ENCODE data around the gene FMN2.

FMN2 gene

GRCh38 chr1:240495601-240496000 lies 403.9 kb downstream of the FMN2 start:
- no peak overlapping the region for H3K4ac ChIP-seq (ENCODE audit: low read depth, low read length)
- H2AK5ac ChIP-seq (ENCODE audit: low read length) = no peak overlapping the region
- no peak overlapping the region for H2BK120ac ChIP-seq (ENCODE audit: low read depth, low read length)
- H3K79me2 ChIP-seq (ENCODE audit: control insufficient read depth, insufficient read depth, low read length) = no peaks in the 10 kb centered on the region
- no peaks in the 10 kb centered on the region for H3K4me1 ChIP-seq (ENCODE audit: control insufficient read depth, low read depth, low read length)
- H3K56ac ChIP-seq (ENCODE audit: low read length) = no peak overlapping the region
- DNase-seq = no peak
- H3K4me3 ChIP-seq (ENCODE audit: low read length) = no peak overlapping the region
- no peak overlapping the region for H3K4me2 ChIP-seq (ENCODE audit: low read length)
- H2BK15ac ChIP-seq (replicated peaks; ENCODE audit: low read depth) = no peak overlapping the region
- no peaks in the 10 kb centered on the region for H3K36me3 ChIP-seq (ENCODE audit: control insufficient read depth, insufficient read depth, low read length)
- H4K8ac ChIP-seq (ENCODE audit: low read depth, low read length) = no peak overlapping the region
- no peak overlapping the region for H3K27ac ChIP-seq (ENCODE audit: low read depth, low read length)
- H3K18ac ChIP-seq (ENCODE audit: low read length) = no peak overlapping the region
- no peak overlapping the region for H3K9ac ChIP-seq (ENCODE audit: low read length)
- H3K23ac ChIP-seq (ENCODE audit: low read length) = no peak overlapping the region
- no peaks in the 10 kb centered on the region for H3K79me1 ChIP-seq (ENCODE audit: low read length)
- no peak overlapping the region for H4K5ac ChIP-seq (ENCODE audit: low read length)
- no peak overlapping the region for H2BK5ac ChIP-seq (ENCODE audit: low read length)
- WGBS (ENCODE audit: extremely low coverage, insufficient coverage, low lambda C conversion rate) = no CpG with 5 or more reads among the region's 4 CpGs
- H3K27me3 ChIP-seq (ENCODE audit: insufficient read depth, low read length, poor library complexity) = no peaks in the 10 kb centered on the region

GRCh38 chr1:240496356-240496755 lies 404.7 kb downstream of the FMN2 start:
- H2BK5ac ChIP-seq (ENCODE audit: low read length) = no peak overlapping the region
- H3K4me1 ChIP-seq (ENCODE audit: control insufficient read depth, low read depth, low read length) = no peaks in the 10 kb centered on the region
- H3K79me2 ChIP-seq (ENCODE audit: control insufficient read depth, insufficient read depth, low read length) = no peaks in the 10 kb centered on the region
- no peak overlapping the region for H2BK15ac ChIP-seq (replicated peaks; ENCODE audit: low read depth)
- H3K9ac ChIP-seq (ENCODE audit: low read length) = no peak overlapping the region
- H3K36me3 ChIP-seq (ENCODE audit: control insufficient read depth, insufficient read depth, low read length) = no peaks in the 10 kb centered on the region
- no CpG with 5 or more reads among the region's 7 CpGs for WGBS (ENCODE audit: extremely low coverage, insufficient coverage, low lambda C conversion rate)
- H3K4me3 ChIP-seq (ENCODE audit: low read length) = no peak overlapping the region
- H3K23ac ChIP-seq (ENCODE audit: low read length) = no peak overlapping the region
- DNase-seq = no peak
- no peak overlapping the region for H4K5ac ChIP-seq (ENCODE audit: low read length)
- no peak overlapping the region for H3K4me2 ChIP-seq (ENCODE audit: low read length)
- H2BK120ac ChIP-seq (ENCODE audit: low read depth, low read length) = no peak overlapping the region
- H3K56ac ChIP-seq (ENCODE audit: low read length) = no peak overlapping the region
- H3K79me1 ChIP-seq (ENCODE audit: low read length) = no peaks in the 10 kb centered on the region
- H3K27me3 ChIP-seq (ENCODE audit: insufficient read depth, low read length, poor library complexity) = no peaks in the 10 kb centered on the region
- H4K8ac ChIP-seq (ENCODE audit: low read depth, low read length) = no peak overlapping the region
- H3K4ac ChIP-seq (ENCODE audit: low read depth, low read length) = no peak overlapping the region
- no peak overlapping the region for H2AK5ac ChIP-seq (ENCODE audit: low read length)
- no peak overlapping the region for H3K18ac ChIP-seq (ENCODE audit: low read length)
- H3K27ac ChIP-seq (ENCODE audit: low read depth, low read length) = no peak overlapping the region

DNA sequence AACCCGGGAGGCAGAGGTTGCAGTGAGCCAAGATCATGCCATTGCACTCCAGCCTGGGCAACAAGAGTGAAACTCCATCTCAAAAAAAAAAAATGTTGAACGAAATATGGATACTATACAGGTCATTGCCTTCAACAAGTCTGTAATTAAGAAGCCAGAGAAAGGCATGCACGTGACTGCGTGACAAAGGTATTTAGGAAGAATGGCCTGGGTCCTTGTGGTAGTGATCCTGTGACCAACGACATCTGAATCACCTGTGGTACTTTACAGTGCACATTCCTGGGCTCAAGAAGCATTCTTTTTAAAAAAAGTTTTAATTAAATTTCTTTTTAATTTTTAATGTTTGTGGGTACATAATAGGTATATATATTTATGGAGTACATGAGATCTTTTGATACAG lies 405.3 kb downstream of the FMN2 start:
- Histone ChIP-seq H3K79me1 (ENCODE audit: low read length) (no peaks in the 10 kb centered on the region), H3K9ac (ENCODE audit: low read length) (no peak overlapping the region), H4K5ac (ENCODE audit: low read length) (no peak overlapping the region), H3K27ac (ENCODE audit: low read depth, low read length) (no peak overlapping the region), H2AK5ac (ENCODE audit: low read length) (no peak overlapping the region), H3K23ac (ENCODE audit: low read length) (no peak overlapping the region), H2BK120ac (ENCODE audit: low read depth, low read length) (no peak overlapping the region), H3K4ac (ENCODE audit: low read depth, low read length) (no peak overlapping the region), H4K8ac (ENCODE audit: low read depth, low read length) (no peak overlapping the region), H3K18ac (ENCODE audit: low read length) (no peak overlapping the region), H3K27me3 (ENCODE audit: insufficient read depth, low read length, poor library complexity) (no peaks in the 10 kb centered on the region), H3K4me2 (ENCODE audit: low read length) (no peak overlapping the region), H3K4me3 (ENCODE audit: low read length) (no peak overlapping the region), H2BK5ac (ENCODE audit: low read length) (no peak overlapping the region), H3K79me2 (ENCODE audit: control insufficient read depth, insufficient read depth, low read length) (no peaks in the 10 kb centered on the region), H3K4me1 (ENCODE audit: control insufficient read depth, low read depth, low read length) (no peaks in the 10 kb centered on the region), H3K36me3 (ENCODE audit: control insufficient read depth, insufficient read depth, low read length) (no peaks in the 10 kb centered on the region), H2BK15ac (replicated peaks; ENCODE audit: low read depth) (no peak overlapping the region), H3K56ac (ENCODE audit: low read length) (no peak overlapping the region)
- WGBS (ENCODE audit: extremely low coverage, insufficient coverage, low lambda C conversion rate) = no CpG with 5 or more reads among the region's 5 CpGs
- DNase-seq = peak; percentile 77

DNA sequence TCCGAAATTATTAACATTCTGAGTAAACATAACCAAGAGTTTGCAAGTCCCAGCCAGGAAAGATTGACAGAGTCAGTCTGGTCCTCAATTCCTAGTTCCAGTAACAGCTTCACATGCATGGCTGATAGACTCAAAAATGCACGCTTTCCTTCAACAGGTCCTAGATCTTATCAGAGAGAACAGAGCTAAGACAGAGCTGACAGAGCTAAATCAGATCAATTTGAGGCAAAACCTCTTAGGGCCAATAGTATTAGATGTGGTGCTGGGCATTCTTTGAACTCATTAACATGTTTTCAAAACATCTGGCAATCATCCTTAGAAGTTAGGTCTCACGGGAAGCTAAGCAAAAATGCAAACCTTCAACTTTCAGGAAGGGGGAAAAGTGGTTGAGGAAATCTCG lies 406.2 kb downstream of the FMN2 start:
- Histone ChIP-seq H2BK15ac (replicated peaks; ENCODE audit: low read depth) (no peak overlapping the region), H3K4ac (ENCODE audit: low read depth, low read length) (no peak overlapping the region), H4K5ac (ENCODE audit: low read length) (no peak overlapping the region), H3K4me2 (ENCODE audit: low read length) (no peak overlapping the region), H3K4me3 (ENCODE audit: low read length) (no peak overlapping the region), H3K79me2 (ENCODE audit: control insufficient read depth, insufficient read depth, low read length) (no peaks in the 10 kb centered on the region), H3K18ac (ENCODE audit: low read length) (no peak overlapping the region), H3K56ac (ENCODE audit: low read length) (no peak overlapping the region), H4K8ac (ENCODE audit: low read depth, low read length) (no peak overlapping the region), H3K4me1 (ENCODE audit: control insufficient read depth, low read depth, low read length) (no peaks in the 10 kb centered on the region), H3K79me1 (ENCODE audit: low read length) (no peaks in the 10 kb centered on the region), H3K23ac (ENCODE audit: low read length) (no peak overlapping the region), H3K27ac (ENCODE audit: low read depth, low read length) (no peak overlapping the region), H2BK5ac (ENCODE audit: low read length) (no peak overlapping the region), H2AK5ac (ENCODE audit: low read length) (no peak overlapping the region), H3K36me3 (ENCODE audit: control insufficient read depth, insufficient read depth, low read length) (no peaks in the 10 kb centered on the region), H3K27me3 (ENCODE audit: insufficient read depth, low read length, poor library complexity) (no peaks in the 10 kb centered on the region), H3K9ac (ENCODE audit: low read length) (no peak overlapping the region), H2BK120ac (ENCODE audit: low read depth, low read length) (no peak overlapping the region)
- no CpG with 5 or more reads among the region's 4 CpGs for WGBS (ENCODE audit: extremely low coverage, insufficient coverage, low lambda C conversion rate)
- DNase-seq = no peak

DNA sequence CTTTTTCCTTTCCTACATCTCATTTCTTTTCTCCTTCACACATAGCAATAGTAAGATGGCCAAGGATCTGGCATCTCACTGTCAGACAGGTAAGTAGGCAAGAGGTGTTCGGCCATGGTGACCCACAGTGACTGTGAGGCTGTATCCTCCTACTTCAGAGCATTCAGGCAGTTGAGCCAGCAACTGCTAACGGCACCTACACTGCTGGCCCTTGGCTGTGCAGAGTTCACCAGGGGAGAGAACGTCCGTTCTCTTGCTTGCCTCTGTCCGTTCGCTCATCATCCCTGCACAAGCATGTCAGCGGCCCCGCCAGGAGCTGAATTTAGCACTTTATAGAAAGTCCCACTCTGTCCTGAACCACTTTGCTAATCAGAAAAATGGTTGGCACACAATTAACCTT lies 406.7 kb downstream of the FMN2 start:
- Histone ChIP-seq H3K4ac (ENCODE audit: low read depth, low read length) (no peak overlapping the region), H3K4me1 (ENCODE audit: control insufficient read depth, low read depth, low read length) (no peaks in the 10 kb centered on the region), H2BK120ac (ENCODE audit: low read depth, low read length) (no peak overlapping the region), H3K27me3 (ENCODE audit: insufficient read depth, low read length, poor library complexity) (no peaks in the 10 kb centered on the region), H3K27ac (ENCODE audit: low read depth, low read length) (no peak overlapping the region), H3K9ac (ENCODE audit: low read length) (no peak overlapping the region), H3K18ac (ENCODE audit: low read length) (no peak overlapping the region), H3K4me3 (ENCODE audit: low read length) (no peak overlapping the region), H3K4me2 (ENCODE audit: low read length) (no peak overlapping the region), H3K23ac (ENCODE audit: low read length) (no peak overlapping the region), H2BK15ac (replicated peaks; ENCODE audit: low read depth) (no peak overlapping the region), H3K79me1 (ENCODE audit: low read length) (no peaks in the 10 kb centered on the region), H4K5ac (ENCODE audit: low read length) (no peak overlapping the region), H3K36me3 (ENCODE audit: control insufficient read depth, insufficient read depth, low read length) (no peaks in the 10 kb centered on the region), H2AK5ac (ENCODE audit: low read length) (no peak overlapping the region), H2BK5ac (ENCODE audit: low read length) (no peak overlapping the region), H3K56ac (ENCODE audit: low read length) (no peak overlapping the region), H4K8ac (ENCODE audit: low read depth, low read length) (no peak overlapping the region), H3K79me2 (ENCODE audit: control insufficient read depth, insufficient read depth, low read length) (no peaks in the 10 kb centered on the region)
- WGBS (ENCODE audit: extremely low coverage, insufficient coverage, low lambda C conversion rate) = no CpG with 5 or more reads among the region's 8 CpGs
- no peak for DNase-seq

GRCh38 chr1:240499012-240499411 lies 407.3 kb downstream of the FMN2 start:
- H4K8ac ChIP-seq (ENCODE audit: low read depth, low read length) = no peak overlapping the region
- no peak overlapping the region for H2BK15ac ChIP-seq (replicated peaks; ENCODE audit: low read depth)
- H2AK5ac ChIP-seq (ENCODE audit: low read length) = no peak overlapping the region
- peak overlapping the region; percentile 89 for H3K18ac ChIP-seq (ENCODE audit: low read length)
- H3K27me3 ChIP-seq (ENCODE audit: insufficient read depth, low read length, poor library complexity) = no peaks in the 10 kb centered on the region
- H3K4ac ChIP-seq (ENCODE audit: low read depth, low read length) = no peak overlapping the region
- no CpG with 5 or more reads among the region's 2 CpGs for WGBS (ENCODE audit: extremely low coverage, insufficient coverage, low lambda C conversion rate)
- no peak overlapping the region for H3K9ac ChIP-seq (ENCODE audit: low read length)
- no peaks in the 10 kb centered on the region for H3K79me2 ChIP-seq (ENCODE audit: control insufficient read depth, insufficient read depth, low read length)
- peak; percentile 69 for DNase-seq
- H3K4me1 ChIP-seq (ENCODE audit: control insufficient read depth, low read depth, low read length) = no peaks in the 10 kb centered on the region
- H3K36me3 ChIP-seq (ENCODE audit: control insufficient read depth, insufficient read depth, low read length) = no peaks in the 10 kb centered on the region
- no peak overlapping the region for H3K27ac ChIP-seq (ENCODE audit: low read depth, low read length)
- H4K5ac ChIP-seq (ENCODE audit: low read length) = peak overlapping the region; percentile 78
- H2BK5ac ChIP-seq (ENCODE audit: low read length) = no peak overlapping the region
- no peak overlapping the region for H3K4me3 ChIP-seq (ENCODE audit: low read length)
- H3K56ac ChIP-seq (ENCODE audit: low read length) = peak overlapping the region; percentile 20
- no peak overlapping the region for H3K4me2 ChIP-seq (ENCODE audit: low read length)
- H3K23ac ChIP-seq (ENCODE audit: low read length) = no peak overlapping the region
- no peaks in the 10 kb centered on the region for H3K79me1 ChIP-seq (ENCODE audit: low read length)
- peak overlapping the region; percentile 16 for H2BK120ac ChIP-seq (ENCODE audit: low read depth, low read length)

All from mesendoderm (in vitro differentiated cells).